HG03354 (cell line): ENCODE measurements around the gene ADCY5.
"Not testable (repeated sequence)": the region's sequence is repeated elsewhere in the genome, so short reads cannot be mapped to it uniquely, and the experiment has no call there.

ENCODE experiments used
- ATAC-seq: cut with Tn5 transposase; IDR thresholded peaks from one replicate; pipeline ENCODE4 v1.9.1; 2021; ENCODE audit warnings: mild to moderate bottlenecking; ENCODE audit not compliant: unreplicated experiment, poor library complexity, severe bottlenecking

The ADCY5 gene

GRCh38 chr3:123258811-123259420, 190.0 kb downstream of the ADCY5 start:
- peak; percentile 51 for ATAC-seq

GRCh38 chr3:123258359-123258758, 190.5 kb downstream of the ADCY5 start:
- ATAC-seq, result no peak

GRCh38 chr3:123256256-123256655, 192.6 kb downstream of the ADCY5 start:
- no peak for ATAC-seq

GRCh38 chr3:123246866-123247265, 202.0 kb downstream of the ADCY5 start:
- no peak for ATAC-seq

- no peak for ATAC-seq
Measured at GRCh38 chr3:123244128-123244527, 204.8 kb downstream of the ADCY5 start.

GRCh38 chr3:123239756-123240155, 209.1 kb downstream of the ADCY5 start:
- ATAC-seq, result no peak

- ATAC-seq, result not testable (repeated sequence)
Measured at GRCh38 chr3:123239186-123239585, 209.7 kb downstream of the ADCY5 start.

- ATAC-seq, result no peak
Measured at GRCh38 chr3:123236902-123237301, 212.0 kb downstream of the ADCY5 start.
